Stimulated activated CD4-positive, alpha-beta T cell treated with anti-CD3 and anti-CD28 coated beads, Interleukin-12 subunit alpha, Interleukin-12 subunit beta, amount 100 ng/mL, for 48 hours (primary cell): ENCODE results near the gene CREG1.
"Not testable (repeated sequence)": the region's sequence is repeated elsewhere in the genome, so short reads cannot be mapped to it uniquely, and the experiment has no call there.

Experiments used
- DNase-seq, 3 donors: peaks; one replicate each; pipeline ENCODE4 v3.0.0-alpha.2; 2020; ENCODE audit warnings: low read depth in 2 of 3, low spot score in 1 of 3

CREG1 gene

GRCh38 chr1:167564612-167565270 lies 11.2 kb upstream of the CREG1 start:
- no peak for DNase-seq

DNA sequence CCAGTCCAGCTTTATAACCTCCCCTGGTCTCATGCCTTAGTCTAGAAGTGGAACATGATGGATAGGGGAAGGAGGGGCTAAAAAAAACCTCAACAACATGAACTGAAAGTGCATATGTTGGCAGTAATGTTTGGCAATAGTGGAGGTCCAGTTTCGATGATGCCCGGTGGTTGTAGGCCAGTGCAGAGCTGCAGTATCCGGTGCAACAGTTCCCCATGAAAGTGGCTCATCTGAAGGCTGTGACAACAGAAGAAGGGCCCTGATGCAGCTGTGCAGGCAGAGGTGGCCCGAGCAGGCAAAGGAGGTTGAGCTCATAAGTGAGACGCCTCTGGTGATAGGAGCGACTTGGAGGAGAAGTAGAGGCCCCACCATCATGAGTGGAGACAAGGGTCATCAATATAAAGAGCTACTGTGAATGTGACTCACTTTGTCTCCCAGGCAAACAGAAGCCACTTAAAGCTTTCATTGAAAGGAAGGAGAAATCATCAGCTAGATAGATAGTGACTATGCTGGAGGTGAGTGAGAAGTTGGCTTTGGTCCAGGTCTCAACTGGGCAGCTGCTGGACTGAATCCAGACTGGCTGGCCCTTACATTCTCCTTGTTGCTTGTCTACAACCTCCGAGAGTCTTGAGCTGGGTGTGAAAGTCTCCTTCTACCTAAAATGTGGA lies 10.2 kb upstream of the CREG1 start:
- no peak for DNase-seq

- DNase-seq = no peak
These were observed 9.1 kb upstream of the CREG1 start for GRCh38 chr1:167562702-167563101.

DNA sequence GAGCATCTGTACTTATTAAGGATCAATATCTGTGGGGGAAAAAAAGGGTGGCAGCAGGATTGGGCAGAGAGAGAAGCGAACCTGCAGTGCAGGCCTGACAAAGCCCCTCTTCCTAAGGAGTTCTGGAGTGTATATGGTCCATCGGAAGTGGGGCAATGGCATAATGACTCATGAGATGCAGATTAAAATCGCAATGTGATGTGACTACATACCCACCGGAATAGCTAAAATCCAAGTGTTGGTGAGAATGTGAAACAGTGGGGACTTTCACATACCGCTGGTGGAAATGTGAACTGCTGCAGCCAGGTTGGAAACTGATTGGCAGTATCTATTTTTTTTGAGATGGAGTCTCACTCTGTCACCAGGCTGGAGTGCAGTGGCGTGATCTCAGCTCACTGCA lies 8.2 kb upstream of the CREG1 start:
- no peak for DNase-seq

- peak; percentile 57 to 76 (median 60) for DNase-seq
These were observed 2.6 kb upstream of the CREG1 start for GRCh38 chr1:167555971-167556714.

GRCh38 chr1:167555072-167555471 lies 1.5 kb upstream of the CREG1 start:
- DNase-seq = not testable (repeated sequence)

GRCh38 chr1:167554028-167554779 lies 642 bp upstream of the CREG1 start:
- no peak for DNase-seq

- no peak for DNase-seq
These were observed 2.2 kb downstream of the CREG1 start for GRCh38 chr1:167551362-167551761.

DNA sequence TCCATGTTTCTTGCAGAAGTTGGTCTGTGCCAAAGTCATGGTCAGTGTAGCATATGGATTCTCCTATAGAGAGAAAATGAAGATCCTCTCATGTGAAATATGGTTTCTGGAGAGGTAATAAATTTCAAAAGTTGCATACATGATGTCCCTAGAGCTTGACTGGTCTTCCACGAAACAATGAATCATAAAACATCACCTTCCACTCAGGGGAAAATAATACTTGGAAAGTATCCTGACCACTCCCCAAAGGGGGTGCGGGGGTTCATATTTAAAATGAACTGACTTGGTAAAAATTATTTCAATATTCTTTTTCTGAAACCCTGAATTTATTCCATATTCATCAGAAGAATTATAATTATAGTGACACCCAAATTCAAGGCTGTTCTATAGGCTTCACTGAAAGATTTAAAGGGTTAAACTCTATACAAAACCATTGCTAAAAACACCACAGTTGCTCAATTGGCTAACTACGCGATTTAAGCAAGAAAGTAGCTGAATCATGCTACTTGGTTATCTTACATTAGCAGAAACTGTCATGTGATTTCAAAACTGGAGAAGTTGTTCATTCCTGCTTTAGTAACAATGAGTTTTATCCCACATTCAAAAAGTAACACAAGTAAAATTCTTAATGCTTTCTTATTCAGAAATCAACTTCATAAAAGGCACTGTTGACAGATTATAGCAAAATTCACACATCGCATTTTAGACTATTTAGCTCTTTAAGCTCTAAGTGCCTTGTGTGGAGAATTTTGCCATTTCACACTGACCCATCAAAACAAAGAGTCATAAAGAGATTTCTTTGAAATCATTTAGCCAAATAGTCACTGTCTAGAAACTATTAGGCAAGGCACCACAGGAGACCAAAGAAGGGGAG lies 5.3 kb downstream of the CREG1 start:
- no peak for DNase-seq

GRCh38 chr1:167546935-167547334 lies 6.6 kb downstream of the CREG1 start:
- no peak for DNase-seq

- no peak for DNase-seq
These were observed 8.2 kb downstream of the CREG1 start for GRCh38 chr1:167545349-167545748.

- no peak for DNase-seq
These were observed 9.0 kb downstream of the CREG1 start for GRCh38 chr1:167544447-167545093.

- no peak for DNase-seq
These were observed 10.2 kb downstream of the CREG1 start for GRCh38 chr1:167543199-167543990.

- no peak for DNase-seq
These were observed 11.2 kb downstream of the CREG1 start for GRCh38 chr1:167542109-167543032.

DNA sequence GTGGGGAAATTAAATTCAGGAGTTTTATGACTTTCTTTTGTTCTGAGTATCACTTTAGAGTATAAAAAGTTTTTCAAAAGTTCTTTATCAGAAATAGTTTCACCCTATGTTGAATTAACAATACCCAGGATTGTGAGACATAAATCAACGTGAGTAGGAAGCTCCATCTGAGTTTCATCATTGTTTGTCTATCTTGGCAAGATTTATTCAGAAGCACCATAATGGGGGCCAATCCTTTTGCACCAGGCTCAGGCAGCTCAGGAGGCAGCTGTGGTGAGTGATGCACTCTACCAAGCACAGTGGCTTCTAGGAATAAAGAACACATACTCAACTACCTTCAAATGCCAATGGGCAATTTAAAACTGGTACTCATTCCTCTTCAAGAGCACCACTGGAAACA lies 12.0 kb downstream of the CREG1 start:
- no peak for DNase-seq

DNA sequence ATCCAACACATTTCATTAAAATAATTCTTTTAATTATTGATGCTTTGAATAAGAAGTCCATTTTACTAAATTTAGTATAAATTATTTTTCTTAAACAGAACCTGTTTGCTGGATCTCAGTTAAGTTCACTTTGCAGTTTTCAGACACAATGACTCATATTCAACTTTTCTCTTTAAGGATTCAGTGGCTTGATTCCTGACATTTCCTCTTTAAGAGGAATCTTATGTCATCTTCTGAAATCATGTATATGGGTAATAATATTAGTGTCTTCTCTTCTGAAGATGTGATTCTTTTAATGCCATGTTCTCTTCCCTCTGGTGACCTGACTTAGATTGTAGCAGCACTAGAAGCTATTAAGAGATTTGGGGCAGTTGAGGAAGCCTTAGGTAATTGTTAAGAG lies 12.6 kb downstream of the CREG1 start:
- no peak for DNase-seq

- DNase-seq = no peak
These were observed 14.9 kb downstream of the CREG1 start for GRCh38 chr1:167538657-167539056.

- peak; percentile 40 to 64 (median 41) for DNase-seq
These were observed 19.7 kb downstream of the CREG1 start for GRCh38 chr1:167533851-167534300.
